Sciatic nerve (tissue), 2 donors: ENCODE results near the gene BAD. TPM values are rescaled to one million over a fixed set of nuclear protein-coding genes. Genes with fewer than 3 reads are reported as not detected.
"Not testable (repeated sequence)": the region's sequence is repeated elsewhere in the genome, so short reads cannot be mapped to it uniquely, and the experiment has no call there.

Source experiments
- ATAC-seq: fragments of 200-7000 bp; cut with Tn5 transposase; one replicate; pipeline ENCODE4 v1.9.1; 2020; ENCODE audit warnings: mild to moderate bottlenecking, moderate library complexity
- DNase-seq: peaks from one replicate; pipeline ENCODE4 v3.0.0-alpha.2; 2020; ENCODE audit warnings: low spot score
- intact Hi-C: fragments of 100-400 bp; cut with DNase I; formaldehyde crosslinking; loops from one replicate; pipeline ENCODE4 v1.14.2; 2022
- total RNA-seq: library from RNA; stranded (reverse); fragmentation: NEBNext Ultra II Directional; extraction: Animal tissue kit (Norgen Biotek cat#: 25700); gene quantifications from one replicate; pipeline ENCODE4 v1.2.1, GENCODE V29; 2021
- donor health status: DM: no; HTN: no; CAD: no.
- donor health status: DM: no; HTN: no; CAD: no.

The BAD gene
- total RNA-seq: 47.4 TPM

DNA sequence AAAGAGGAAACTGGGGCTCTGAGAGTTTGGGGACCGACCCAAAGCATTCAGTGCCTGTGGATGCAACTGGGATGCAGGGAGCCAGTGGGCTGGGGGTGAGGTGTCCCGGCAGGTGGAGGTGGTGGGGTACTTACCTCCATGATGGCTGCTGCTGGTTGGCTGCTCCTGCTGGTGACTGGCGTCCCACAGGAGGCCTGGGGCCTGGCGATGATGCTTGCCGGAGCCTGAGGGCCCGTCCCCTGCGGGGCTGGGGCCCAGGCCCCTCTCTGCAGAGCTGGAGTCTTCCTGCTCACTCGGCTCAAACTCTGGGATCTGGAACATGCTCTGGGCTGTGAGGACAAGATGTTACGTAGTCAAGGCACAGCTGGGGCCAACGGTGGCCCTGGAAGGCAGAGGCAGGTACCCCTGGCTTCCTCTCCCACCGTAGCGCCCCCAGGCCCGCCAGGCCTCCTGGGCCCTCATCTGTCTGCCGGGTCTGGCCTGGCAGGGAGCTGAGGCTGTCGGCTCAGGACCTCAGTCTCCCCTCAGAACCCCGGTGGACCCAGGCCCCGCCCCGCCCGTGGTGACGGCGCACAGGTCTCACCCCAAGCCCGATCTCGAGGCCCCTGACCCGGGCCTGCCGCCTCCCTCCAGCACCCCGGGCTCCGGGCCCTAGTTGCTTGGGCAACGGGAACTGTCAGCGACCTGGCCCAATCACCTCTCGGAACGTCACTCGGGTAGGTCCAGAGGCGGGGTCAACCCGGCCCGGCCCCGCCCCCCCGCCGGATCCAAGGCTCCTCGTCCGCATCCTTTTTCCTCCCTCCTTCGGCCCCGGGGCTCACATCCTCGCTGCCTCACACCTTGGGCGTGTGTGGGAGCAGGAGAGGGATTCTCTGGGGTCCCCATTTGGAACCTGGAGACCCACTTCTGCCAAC, at the start of gene BAD:
BAD (minus strand) TSS at position 618 of the 914 bp plus-strand sequence; CDS start at position 321, 297 bp downstream.
- DNase-seq (peak; percentile 98), ATAC-seq (peak; percentile 97)
- intact Hi-C loops: no loop called here

- ATAC-seq (no peak), DNase-seq (no peak)
- intact Hi-C loops: no loop called here
Observed at GRCh38 chr11:64333556-64333955, 49.1 kb upstream of the BAD start.

DNA sequence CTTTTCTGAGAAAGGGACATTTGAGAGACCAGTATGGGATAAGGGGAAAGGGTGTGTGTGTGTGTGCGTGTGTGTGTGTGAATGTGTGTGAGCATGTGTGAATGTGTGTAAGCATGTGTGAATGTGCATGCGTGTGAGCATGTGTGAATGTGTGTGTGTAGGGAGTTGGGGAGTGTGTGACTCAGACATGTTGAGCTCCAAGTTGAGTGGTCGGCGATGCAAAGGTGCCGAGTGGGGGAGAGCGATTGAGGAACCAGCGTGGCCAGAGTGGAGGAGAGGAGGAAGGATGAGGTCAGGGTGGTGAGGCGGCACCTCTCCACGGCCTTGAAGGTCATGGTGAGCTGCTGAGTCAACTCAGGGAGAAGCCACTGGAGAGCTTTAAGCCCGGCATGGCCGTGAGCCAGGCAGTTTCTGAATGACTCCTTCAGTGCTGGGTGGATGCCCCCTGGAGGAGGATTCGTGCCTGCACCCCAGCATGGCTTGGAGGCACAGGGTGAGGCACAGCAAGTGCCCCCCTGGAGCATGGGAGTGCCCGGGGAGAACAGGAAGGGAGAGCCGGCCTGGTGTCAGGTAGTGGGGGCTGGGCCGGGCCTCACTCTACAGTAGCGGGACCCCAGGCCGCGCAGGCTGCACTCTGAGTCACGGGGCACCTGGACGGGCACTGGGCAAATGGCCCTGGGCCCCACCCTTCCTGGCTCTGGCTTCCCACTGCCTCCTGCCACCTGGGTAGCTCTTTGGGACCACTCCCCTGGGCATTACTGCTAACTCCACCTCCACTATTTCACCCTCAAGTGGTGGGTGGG, 47.3 kb upstream of the BAD start:
- ATAC-seq (peak; percentile 58), DNase-seq (no peak)
- intact Hi-C loops: no loop called here

DNA sequence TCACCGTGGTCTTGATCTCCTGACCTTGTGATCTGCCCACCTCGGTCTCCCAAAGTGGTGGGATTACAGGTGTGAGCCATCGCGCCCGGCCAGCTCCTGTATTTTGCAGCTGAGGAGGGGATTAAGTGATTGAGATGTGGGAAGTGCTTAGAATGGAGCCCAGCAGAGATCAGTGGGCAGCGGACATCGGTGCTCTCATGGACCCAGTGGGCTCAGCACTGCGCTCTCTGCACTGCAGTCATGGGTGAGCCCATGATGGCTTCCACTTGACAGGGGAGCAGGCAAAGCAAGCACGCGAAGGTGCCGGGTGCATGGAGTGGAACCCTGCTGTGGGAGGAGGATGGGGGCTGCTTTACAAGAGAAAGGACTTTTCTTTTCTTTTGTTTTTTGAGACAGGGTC, 46.4 kb upstream of the BAD start:
- no peak for DNase-seq
- ATAC-seq: no peak

GRCh38 chr11:64327993-64328392, 43.5 kb upstream of the BAD start:
- no peak for DNase-seq
- intact Hi-C loops: no loop called here
- no peak for ATAC-seq

More for the DNA sequence above, 46.4 kb upstream of the BAD start:
- intact Hi-C loops: no loop called here

DNA sequence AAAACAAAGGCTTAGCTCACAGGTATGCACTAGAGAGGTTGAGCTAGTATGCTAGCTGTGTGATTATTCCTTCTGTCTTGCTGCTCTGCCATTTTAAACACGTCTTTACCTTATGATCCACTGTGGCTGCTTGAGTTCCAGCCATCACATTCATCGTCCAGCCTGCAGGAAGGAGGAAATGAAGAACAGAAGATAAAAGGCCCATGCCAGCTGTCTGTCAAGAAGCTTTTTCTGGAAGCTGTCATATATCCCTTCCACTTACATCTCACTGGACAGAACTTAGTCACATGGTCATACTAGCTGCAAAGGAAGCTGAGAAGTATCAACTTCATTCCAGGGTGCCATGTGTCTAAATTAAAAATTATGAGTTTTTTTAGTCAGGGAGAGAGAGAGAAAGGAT, 42.9 kb upstream of the BAD start:
- DNase-seq (no peak), ATAC-seq (no peak)
- intact Hi-C loops: no loop called here

DNA sequence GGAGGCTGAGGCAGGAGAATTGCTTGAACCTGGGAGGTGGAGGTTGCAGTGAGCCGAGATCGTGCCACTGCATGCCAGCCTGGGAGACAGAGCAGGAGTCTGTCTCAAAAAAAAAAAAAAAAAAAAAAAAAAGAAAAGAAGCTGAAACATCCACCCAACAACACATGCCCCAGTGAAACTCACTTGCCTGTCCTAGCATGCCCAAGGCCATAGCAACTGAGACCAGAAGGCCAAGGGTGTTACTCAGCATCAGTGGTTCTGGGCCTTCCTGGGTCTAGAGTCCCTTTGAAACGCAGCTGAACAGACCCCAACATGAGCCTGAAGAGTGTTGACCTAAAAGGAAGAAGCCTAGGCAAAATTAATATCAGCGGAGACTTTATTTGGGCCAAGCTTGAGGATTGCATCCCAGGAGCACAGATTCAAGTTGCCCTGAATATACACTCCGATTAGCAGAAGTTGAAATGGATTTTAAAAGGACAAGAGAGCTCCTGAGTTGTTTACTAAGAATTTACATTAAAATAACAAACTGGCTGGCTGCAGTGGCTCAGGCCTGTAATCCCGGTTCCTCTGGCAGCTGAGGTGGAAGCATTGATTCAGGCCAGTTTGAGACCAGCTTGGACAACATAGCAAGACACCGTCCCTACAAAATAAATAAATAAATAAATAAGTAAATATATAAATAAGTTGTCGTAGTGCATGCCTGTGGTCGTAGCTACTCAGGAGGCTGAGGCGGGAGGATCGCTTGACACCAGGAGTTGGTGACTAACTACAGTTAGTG, 40.4 kb upstream of the BAD start:
- DNase-seq (no peak), ATAC-seq (no peak)
- intact Hi-C loops: no loop called here

DNA sequence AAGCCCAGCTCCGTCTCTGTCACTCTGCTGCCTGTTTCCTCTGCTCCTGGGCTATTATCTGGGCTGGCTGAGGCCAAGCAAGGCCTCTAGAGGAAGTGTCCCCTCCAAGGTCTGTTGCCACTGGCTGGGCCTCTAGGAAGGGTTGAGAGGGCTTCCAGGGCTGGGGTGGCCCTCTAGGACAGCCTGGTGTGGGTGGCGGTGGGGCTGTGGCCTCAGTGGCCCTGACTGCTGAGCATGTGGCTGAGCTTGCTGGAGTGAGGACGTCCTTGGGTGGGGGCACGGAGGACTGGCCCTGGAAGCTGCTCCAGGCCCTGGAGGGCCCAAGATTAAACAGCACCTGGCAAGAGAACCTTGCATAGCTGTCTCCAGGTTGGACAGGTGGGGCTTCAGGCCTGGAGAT, 39.5 kb upstream of the BAD start:
- intact Hi-C loops, DNase-seq, ATAC-seq: not testable (repeated sequence)

GRCh38 chr11:64323373-64323772, 38.9 kb upstream of the BAD start:
- no peak for DNase-seq
- intact Hi-C loops: no loop called here
- ATAC-seq: no peak

DNA sequence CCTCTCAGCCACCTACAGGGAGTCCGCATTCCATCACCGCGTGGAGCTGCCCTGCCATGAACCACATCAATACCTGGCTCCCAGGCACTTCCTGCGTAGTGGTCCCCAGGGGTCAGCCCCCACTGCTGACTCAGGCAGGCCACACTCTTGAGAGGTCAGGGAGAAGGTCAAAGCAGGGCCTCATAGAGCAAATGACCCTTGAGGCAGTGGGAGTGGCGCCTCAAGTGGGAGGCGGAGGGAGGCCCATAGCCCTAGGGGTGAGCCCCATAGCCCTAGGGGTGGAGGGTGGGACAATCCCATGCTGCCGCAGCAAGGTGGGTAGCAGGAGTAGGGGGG, 38.4 kb upstream of the BAD start:
- no peak for ATAC-seq
- intact Hi-C loops: no loop called here
- DNase-seq: no peak

- DNase-seq (no peak), ATAC-seq (no peak)
- intact Hi-C loops: no loop called here
Observed at GRCh38 chr11:64321533-64321932, 37.1 kb upstream of the BAD start.

- DNase-seq (no peak), ATAC-seq (no peak)
- intact Hi-C loops: no loop called here
Observed at GRCh38 chr11:64321026-64321425, 36.6 kb upstream of the BAD start.

DNA sequence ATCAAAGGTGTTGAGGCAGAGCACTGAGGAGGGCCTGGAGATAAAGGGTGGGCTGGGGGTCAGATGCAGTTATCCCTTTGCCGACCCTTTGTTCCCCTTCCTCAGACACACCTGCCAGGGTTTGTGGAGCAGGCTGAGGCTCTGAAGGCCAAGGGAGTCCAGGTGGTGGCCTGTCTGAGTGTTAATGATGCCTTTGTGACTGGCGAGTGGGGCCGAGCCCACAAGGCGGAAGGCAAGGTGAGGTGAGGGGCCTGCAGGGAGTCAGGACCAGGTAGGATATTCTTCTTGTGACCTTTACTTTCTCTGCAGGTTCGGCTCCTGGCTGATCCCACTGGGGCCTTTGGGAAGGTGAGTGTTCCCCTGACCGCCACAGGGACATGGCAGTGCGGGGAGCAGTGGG, 36.1 kb upstream of the BAD start:
- ATAC-seq (no peak), DNase-seq (no peak)
- intact Hi-C loops: no loop called here

DNA sequence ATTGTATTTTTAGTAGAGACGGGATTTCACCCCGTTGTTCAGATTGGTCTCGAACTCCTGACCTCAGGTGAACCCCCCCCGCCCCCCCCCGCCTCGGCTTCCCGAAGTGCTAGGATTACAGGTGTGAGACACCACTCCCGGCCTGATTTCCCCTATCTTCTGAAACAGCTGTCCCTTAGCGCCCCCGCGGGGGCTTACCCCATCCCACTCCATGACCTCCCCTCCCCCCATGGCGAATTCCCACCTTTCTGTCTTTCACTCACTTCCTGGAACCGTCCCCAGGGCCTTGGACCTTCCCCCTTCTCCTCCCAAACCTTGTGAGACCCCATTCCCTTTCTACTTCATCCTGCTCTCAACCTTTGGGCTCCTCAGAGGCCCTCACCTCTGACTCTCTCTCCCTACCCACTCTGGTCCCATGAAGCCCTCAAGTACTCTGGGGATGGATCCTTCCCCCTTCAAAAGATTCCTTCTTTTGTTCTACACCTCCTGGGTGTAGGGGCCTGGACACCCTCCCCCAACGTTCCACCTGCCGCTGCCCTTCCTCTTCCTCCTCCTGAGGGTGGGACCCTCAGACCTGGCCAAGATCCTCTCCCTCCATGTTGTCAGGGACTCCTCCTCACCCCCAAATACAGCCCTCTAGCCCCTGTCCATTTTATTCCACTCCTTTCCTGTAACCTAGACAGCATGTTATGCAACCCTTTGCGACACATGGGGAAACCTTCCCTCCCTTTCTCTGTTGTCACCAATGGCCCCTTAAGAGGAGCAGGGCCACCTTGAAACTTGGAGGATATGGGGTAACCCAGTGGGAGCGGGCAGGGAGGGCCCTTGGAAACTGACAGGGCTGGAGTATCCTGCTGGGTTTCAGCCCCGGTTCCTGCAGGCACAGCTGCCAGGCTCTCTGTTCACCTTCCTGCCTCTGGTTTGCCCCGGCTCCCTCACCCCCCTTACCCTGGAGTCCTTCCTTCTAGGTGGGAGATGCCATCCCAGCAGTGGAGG, 34.6 kb upstream of the BAD start:
- no peak for ATAC-seq
- intact Hi-C loops: no loop called here
- DNase-seq: no peak

- ATAC-seq: peak; percentile 95
- DNase-seq: peak; percentile 97
- intact Hi-C loops: no loop called here
Observed at GRCh38 chr11:64317961-64318765, 33.7 kb upstream of the BAD start, which contains the start of gene PRDX5. PRDX5 (plus strand) TSS chr11:64318121; CDS start chr11:64318216, 95 bp downstream.

- ATAC-seq (peak; percentile 93), DNase-seq (peak; percentile 96)
- intact Hi-C loops: no loop called here
Observed at GRCh38 chr11:64317325-64317960, 33.0 kb upstream of the BAD start, which contains the start of gene TRMT112. TRMT112 (minus strand) TSS chr11:64317559; CDS start chr11:64317526, 33 bp downstream.
